ENCODE data around the gene SHOC2.

GRCh38 chr10:110910138-110910537 lies 9.3 kb upstream of the SHOC2 start:
- TF ChIP-seq, protein P1, sequence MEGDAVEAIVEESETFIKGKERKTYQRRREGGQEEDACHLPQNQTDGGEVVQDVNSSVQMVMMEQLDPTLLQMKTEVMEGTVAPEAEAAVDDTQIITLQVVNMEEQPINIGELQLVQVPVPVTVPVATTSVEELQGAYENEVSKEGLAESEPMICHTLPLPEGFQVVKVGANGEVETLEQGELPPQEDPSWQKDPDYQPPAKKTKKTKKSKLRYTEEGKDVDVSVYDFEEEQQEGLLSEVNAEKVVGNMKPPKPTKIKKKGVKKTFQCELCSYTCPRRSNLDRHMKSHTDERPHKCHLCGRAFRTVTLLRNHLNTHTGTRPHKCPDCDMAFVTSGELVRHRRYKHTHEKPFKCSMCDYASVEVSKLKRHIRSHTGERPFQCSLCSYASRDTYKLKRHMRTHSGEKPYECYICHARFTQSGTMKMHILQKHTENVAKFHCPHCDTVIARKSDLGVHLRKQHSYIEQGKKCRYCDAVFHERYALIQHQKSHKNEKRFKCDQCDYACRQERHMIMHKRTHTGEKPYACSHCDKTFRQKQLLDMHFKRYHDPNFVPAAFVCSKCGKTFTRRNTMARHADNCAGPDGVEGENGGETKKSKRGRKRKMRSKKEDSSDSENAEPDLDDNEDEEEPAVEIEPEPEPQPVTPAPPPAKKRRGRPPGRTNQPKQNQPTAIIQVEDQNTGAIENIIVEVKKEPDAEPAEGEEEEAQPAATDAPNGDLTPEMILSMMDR (IDR thresholded peaks at IDR 0.05; ENCODE audit: low read depth, low read length, poor library complexity, severe bottlenecking) = no peak
- no peak for TF ChIP-seq EZH2phosphoT487 (IDR thresholded peaks at IDR 0.05; ENCODE audit: borderline replicate concordance, low read length)
